BJ (cell line): Measurements from ENCODE around the gene UBLCP1. TPM values are rescaled to one million over a fixed set of nuclear protein-coding genes. Genes with fewer than 3 reads are reported as not detected.

ENCODE experiments used
- CTCF ChIA-PET: fragments of 350-600 bp; formaldehyde crosslinking; extraction: SDS; loops from one replicate; lab custom pipeline; 2021; ENCODE audit warnings: antibody characterized with exemption, inconsistent platforms; lab: Yijun Ruan, JAX
- POLR2A ChIA-PET: fragments of 300-600 bp; sonication (Branson Sonifier 250); formaldehyde crosslinking; extraction: SDS; loops from one replicate; lab custom pipeline; 2021; ENCODE audit warnings: antibody characterized with exemption; lab: Charles Lee
- DNase-seq: peaks from one replicate; pipeline ENCODE4 v3.0.0-alpha.2; 2011; ENCODE audit warnings: low read depth
- H3K27me3 ChIP-seq: 2 replicates; pipeline ENCODE4 v1.6.0; 2011; ENCODE audit warnings: low read length; ENCODE audit not compliant: control insufficient read depth, insufficient read depth
- H3K36me3 ChIP-seq: 2 replicates; pipeline ENCODE4 v1.5.1; 2011; ENCODE audit warnings: low read length; ENCODE audit not compliant: control insufficient read depth, insufficient read depth
- H3K4me3 ChIP-seq: 2 replicates; pipeline ENCODE4 v1.5.1; 2011; ENCODE audit warnings: low read depth, mild to moderate bottlenecking, control low read depth, low read length
- CTCF ChIP-seq: IDR thresholded peaks from 2 replicates; pipeline ENCODE4 v1.5.1; 2011; ENCODE audit warnings: low read depth, mild to moderate bottlenecking, control low read depth, inconsistent platforms, low read length, moderate library complexity; ENCODE audit not compliant: insufficient read depth
- polyA plus RNA-seq: library from polyadenylated mRNA; depleted of rRNA; stranded (reverse); fragments of >200 nt; gene quantifications from 2 replicates; pipeline ENCODE4 v1.2.3, GENCODE V29; 2011

The UBLCP1 gene
- polyA plus RNA-seq, 1 experiment: 8.8 TPM

GRCh38 chr5:159324986-159325385, 61.9 kb downstream of the UBLCP1 start:
- Histone ChIP-seq H3K27me3 (no peaks in the 10 kb centered on the region; the same call in 1 of the 2 replicates), H3K4me3 (no peak overlapping the region), H3K36me3 (no peaks in the 10 kb centered on the region)
- no peak for TF ChIP-seq CTCF
- ChIA-PET POLR2A (interaction anchor here (0.5 kb wide), 1 partner anchor 685 kb away, joined by 10 read pairs; no protein-coding TSS in a partner anchor), CTCF (interaction anchor here (0.7 to 1.4 kb wide), 4 partner anchors 8 to 168 kb away, joined by 3 to 8 read pairs (median 4); no protein-coding TSS in a partner anchor)
- no peak for DNase-seq

- DNase-seq: no peak
- Histone ChIP-seq H3K36me3 (no peaks in the 10 kb centered on the region), H3K4me3 (peak within 1 kb of the TSS; percentile 48), H3K27me3 (no peaks in the 10 kb centered on the region; the same call in 1 of the 2 replicates)
- CTCF ChIA-PET: interaction anchor here (0.6 to 1.3 kb wide), 3 partner anchors 13 to 43 kb away, joined by 3 to 5 read pairs (median 4); no protein-coding TSS in a partner anchor
- POLR2A ChIA-PET: interaction anchor here (0.6 kb wide), 1 partner anchor 83 kb away, joined by 8 read pairs; no protein-coding TSS in a partner anchor
- TF ChIP-seq CTCF: no peak
Observed at GRCh38 chr5:159330131-159330800, 67.2 kb downstream of the UBLCP1 start, which contains the start of gene IL12B. Gene IL12B, minus strand, starts transcription at chr5:159330487. Its CDS starts 3,705 bp downstream, at chr5:159326782.

GRCh38 chr5:159331093-159331973, 68.2 kb downstream of the UBLCP1 start:
- TF ChIP-seq CTCF: peak; percentile 87
- Histone ChIP-seq H3K27me3 (no peaks in the 10 kb centered on the region; the same call in 1 of the 2 replicates), H3K4me3 (peak overlapping the region; percentile 48), H3K36me3 (no peaks in the 10 kb centered on the region)
- CTCF ChIA-PET: interaction anchor here (0.6 to 1.6 kb wide), 10 partner anchors 10 to 660 kb away, joined by 3 to 18 read pairs (median 4); no protein-coding TSS in a partner anchor
- no peak for DNase-seq
- POLR2A ChIA-PET: no interaction called here

- POLR2A ChIA-PET: no interaction called here
Observed at GRCh38 chr5:159332800-159333544, 69.9 kb downstream of the UBLCP1 start.

More at GRCh38 chr5:159332800-159333544, 69.9 kb downstream of the UBLCP1 start:
- CTCF ChIA-PET: interaction anchor here (1.0 to 1.6 kb wide), 2 partner anchors 17 to 46 kb away, joined by 3 to 4 read pairs; no protein-coding TSS in a partner anchor
- TF ChIP-seq CTCF: no peak
- Histone ChIP-seq H3K4me3 (no peak overlapping the region), H3K27me3 (no peaks in the 10 kb centered on the region; the same call in 1 of the 2 replicates), H3K36me3 (no peaks in the 10 kb centered on the region)
- DNase-seq: no peak
